C4-2B (cell line): ENCODE results near the gene SEC23A.

Experiments used
- H3K27ac ChIP-seq: fragments of 450-650 bp; 2 replicates; pipeline ENCODE4 v1.5.1; 2017
- ZFX ChIP-seq: fragments of 450-650 bp; IDR thresholded peaks from 2 replicates; pipeline ENCODE4 v1.6.1; 2017
- TF ChIP-seq, protein P1 (sequence below): fragments of 450-650 bp; conservative IDR thresholded peaks from 2 replicates; pipeline ENCODE4 v1.5.1; 2017; ENCODE audit warnings: mild to moderate bottlenecking

SEC23A gene

DNA sequence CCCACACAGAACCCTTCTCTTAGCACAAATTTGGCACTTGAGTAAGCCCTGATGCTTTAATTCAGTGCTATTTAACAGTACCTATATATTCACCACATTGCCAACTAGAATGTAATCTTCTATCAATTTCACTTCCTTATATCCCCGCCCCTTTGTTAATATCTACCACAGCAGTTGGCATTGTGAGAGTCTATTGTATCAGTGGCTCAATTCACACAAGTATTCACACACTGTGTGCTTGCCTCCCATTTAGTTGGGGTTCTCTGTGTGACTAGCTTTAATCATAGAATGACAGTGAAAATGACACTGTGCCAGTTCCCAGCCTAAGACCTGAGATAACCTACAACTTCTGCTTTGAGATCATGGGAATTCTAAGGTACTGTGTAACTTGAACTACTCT lies 103.1 kb downstream of the SEC23A start:
- H3K27ac ChIP-seq: no peak overlapping the region
- TF ChIP-seq, protein P1, sequence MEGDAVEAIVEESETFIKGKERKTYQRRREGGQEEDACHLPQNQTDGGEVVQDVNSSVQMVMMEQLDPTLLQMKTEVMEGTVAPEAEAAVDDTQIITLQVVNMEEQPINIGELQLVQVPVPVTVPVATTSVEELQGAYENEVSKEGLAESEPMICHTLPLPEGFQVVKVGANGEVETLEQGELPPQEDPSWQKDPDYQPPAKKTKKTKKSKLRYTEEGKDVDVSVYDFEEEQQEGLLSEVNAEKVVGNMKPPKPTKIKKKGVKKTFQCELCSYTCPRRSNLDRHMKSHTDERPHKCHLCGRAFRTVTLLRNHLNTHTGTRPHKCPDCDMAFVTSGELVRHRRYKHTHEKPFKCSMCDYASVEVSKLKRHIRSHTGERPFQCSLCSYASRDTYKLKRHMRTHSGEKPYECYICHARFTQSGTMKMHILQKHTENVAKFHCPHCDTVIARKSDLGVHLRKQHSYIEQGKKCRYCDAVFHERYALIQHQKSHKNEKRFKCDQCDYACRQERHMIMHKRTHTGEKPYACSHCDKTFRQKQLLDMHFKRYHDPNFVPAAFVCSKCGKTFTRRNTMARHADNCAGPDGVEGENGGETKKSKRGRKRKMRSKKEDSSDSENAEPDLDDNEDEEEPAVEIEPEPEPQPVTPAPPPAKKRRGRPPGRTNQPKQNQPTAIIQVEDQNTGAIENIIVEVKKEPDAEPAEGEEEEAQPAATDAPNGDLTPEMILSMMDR: no peak
- TF ChIP-seq ZFX: no peak

GRCh38 chr14:38994731-38995130 lies 108.3 kb downstream of the SEC23A start:
- TF ChIP-seq, protein P1: no peak
- TF ChIP-seq ZFX: no peak
- H3K27ac ChIP-seq: no peak overlapping the region

DNA sequence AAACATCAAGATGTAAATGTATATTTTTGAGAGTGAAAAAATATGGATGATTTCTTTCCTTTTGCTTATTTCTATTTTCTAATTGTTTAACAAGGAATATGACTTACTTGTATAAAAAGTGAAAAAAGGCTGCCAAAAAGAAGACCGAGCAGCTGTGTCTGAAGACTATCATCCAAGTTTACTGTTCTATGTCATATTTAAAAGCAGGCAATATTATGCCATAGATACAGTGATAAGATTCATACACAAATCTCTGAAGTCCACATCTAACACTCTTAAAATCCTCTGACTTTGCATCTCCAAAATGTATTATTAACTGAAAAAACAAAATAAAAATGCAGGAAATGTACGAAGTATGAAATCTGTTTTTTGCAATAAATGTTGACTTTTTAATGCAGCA lies 109.1 kb downstream of the SEC23A start:
- TF ChIP-seq, protein P1: no peak
- no peak for TF ChIP-seq ZFX
- H3K27ac ChIP-seq: no peak overlapping the region

DNA sequence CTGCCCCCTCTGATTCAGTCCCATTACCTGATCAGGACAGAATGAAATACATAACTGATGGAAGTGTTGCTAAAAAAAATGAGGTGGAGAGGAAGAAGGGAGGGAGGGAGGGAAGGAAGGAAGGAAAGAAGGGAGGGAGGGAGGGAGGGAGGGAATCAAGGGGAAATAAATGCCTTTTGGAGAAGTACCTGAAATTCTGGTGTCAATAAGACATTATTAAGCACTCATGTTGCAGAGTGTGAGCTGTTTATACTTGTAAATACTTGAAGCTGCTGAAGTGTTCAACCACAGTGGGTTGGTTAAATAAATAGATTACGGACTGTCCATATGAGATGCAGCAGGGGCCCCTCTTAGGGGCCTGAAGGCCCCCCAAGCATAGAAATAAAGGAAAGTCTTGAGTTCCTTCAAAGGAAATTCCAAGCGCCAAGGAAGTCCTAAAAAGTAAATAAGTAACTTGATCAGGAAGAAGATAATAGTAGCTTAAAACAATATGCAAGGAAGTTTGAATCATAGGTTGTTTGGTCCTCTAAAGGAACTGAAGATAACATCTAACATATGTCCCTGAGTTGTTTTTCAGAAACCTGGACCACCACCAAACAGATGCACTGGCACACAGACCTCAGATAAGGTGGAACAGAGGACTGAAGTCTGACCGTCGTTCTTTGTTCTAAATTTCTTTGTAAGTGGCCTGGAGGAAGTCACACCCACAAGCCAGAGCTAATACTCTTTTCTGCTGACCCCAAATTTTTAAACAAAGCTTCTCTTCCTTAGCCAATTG lies 110.8 kb downstream of the SEC23A start:
- no peak for TF ChIP-seq ZFX
- TF ChIP-seq, protein P1: no peak
- H3K27ac ChIP-seq: no peak overlapping the region

GRCh38 chr14:38991299-38991698 lies 111.7 kb downstream of the SEC23A start:
- no peak for TF ChIP-seq ZFX
- TF ChIP-seq, protein P1: no peak
- H3K27ac ChIP-seq: no peak overlapping the region

GRCh38 chr14:38989922-38990546 lies 113.0 kb downstream of the SEC23A start:
- TF ChIP-seq, protein P1: no peak
- TF ChIP-seq ZFX: no peak
- H3K27ac ChIP-seq: no peak overlapping the region

GRCh38 chr14:38987781-38988180 lies 115.3 kb downstream of the SEC23A start:
- no peak overlapping the region for H3K27ac ChIP-seq
- TF ChIP-seq, protein P1: no peak
- TF ChIP-seq ZFX: no peak
